NCI-H146 treated with DMSO at 0.1 percent for 48 hours (cell line): Measurements from ENCODE around the gene LDLRAD4.
"Not testable (repeated sequence)": the region's sequence is repeated elsewhere in the genome, so short reads cannot be mapped to it uniquely, and the experiment has no call there.

Experiments used
- DNase-seq: peaks from one replicate; lab custom pipeline; 2025; ENCODE audit not compliant: unreplicated experiment; lab: John Stamatoyannopoulos, UW

LDLRAD4 gene

GRCh38 chr18:13245481-13246000, 27.0 kb downstream of the LDLRAD4 start:
- DNase-seq = no peak

- no peak for DNase-seq
Measured at GRCh38 chr18:13246121-13246520, 27.6 kb downstream of the LDLRAD4 start.

GRCh38 chr18:13246591-13246990, 28.0 kb downstream of the LDLRAD4 start:
- no peak for DNase-seq

DNA sequence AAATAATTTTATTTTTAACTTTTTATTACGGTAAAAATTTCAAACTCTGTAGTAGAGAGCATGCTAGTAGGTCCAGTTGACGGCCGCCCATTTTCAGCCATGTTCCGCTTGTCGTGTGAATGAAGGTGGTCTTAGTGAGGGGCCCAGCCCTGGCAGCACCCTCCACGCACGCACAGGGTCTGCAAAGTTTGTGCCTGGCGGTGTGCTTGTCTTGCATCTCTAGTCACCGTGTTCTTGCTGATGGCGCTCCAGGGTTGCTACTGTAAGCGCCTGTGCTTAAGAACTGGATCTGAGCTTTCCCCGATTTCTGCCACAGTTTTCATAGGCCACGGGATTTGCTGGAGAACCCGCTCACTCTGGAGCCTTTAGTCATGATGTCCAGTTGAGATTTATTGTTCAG, 28.9 kb downstream of the LDLRAD4 start:
- no peak for DNase-seq

DNA sequence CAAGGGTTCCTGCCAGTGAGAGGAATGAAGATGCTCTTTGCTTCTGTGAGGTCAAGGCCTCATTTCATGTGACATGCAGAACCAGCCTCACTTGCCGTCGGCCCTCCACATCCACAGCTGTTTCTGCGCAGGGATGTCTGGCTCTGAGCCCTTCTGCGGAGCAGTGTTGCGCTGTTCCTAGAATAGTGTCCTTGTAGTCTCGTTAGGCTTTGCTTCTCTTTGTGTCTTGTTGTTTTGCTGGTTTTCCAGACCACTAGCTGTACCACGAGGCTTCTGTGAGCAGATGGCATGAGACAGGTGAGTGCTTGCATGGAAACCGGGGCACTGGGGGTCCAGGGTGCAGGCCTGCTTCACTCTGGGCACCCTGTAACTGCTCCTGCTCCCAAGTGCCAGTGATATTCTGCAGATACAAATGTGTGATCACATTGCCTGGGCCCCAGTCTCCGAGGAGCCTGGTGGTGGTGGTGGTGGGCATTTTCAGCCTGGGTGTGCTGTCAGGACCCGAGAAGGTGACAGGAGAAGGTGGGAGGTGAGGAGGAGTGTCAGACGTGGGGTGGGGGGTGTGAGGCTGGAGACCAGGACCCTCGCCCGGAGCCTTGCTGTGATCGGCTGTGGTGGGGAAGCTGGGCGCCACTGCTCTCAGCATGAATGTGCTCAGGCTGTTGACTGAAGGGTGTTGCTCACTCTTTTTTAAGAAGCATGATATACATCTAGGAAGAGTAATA, 34.3 kb downstream of the LDLRAD4 start:
- DNase-seq = no peak

- DNase-seq = no peak
Measured at GRCh38 chr18:13253786-13254688, 35.5 kb downstream of the LDLRAD4 start.

- no peak for DNase-seq
Measured at GRCh38 chr18:13254971-13255927, 36.7 kb downstream of the LDLRAD4 start.

- no peak for DNase-seq
Measured at GRCh38 chr18:13256444-13257305, 38.1 kb downstream of the LDLRAD4 start.

- no peak for DNase-seq
Measured at GRCh38 chr18:13257361-13257980, 38.9 kb downstream of the LDLRAD4 start.

GRCh38 chr18:13258921-13259320, 40.4 kb downstream of the LDLRAD4 start:
- DNase-seq = no peak

- no peak for DNase-seq
Measured at GRCh38 chr18:13259701-13260100, 41.1 kb downstream of the LDLRAD4 start.

- no peak for DNase-seq
Measured at GRCh38 chr18:13260197-13260934, 41.8 kb downstream of the LDLRAD4 start.

- DNase-seq = no peak
Measured at GRCh38 chr18:13260935-13261640, 42.5 kb downstream of the LDLRAD4 start.

GRCh38 chr18:13261661-13262357, 43.2 kb downstream of the LDLRAD4 start:
- DNase-seq = no peak

- not testable (repeated sequence) for DNase-seq
Measured at GRCh38 chr18:13262358-13262680, 43.8 kb downstream of the LDLRAD4 start.

DNA sequence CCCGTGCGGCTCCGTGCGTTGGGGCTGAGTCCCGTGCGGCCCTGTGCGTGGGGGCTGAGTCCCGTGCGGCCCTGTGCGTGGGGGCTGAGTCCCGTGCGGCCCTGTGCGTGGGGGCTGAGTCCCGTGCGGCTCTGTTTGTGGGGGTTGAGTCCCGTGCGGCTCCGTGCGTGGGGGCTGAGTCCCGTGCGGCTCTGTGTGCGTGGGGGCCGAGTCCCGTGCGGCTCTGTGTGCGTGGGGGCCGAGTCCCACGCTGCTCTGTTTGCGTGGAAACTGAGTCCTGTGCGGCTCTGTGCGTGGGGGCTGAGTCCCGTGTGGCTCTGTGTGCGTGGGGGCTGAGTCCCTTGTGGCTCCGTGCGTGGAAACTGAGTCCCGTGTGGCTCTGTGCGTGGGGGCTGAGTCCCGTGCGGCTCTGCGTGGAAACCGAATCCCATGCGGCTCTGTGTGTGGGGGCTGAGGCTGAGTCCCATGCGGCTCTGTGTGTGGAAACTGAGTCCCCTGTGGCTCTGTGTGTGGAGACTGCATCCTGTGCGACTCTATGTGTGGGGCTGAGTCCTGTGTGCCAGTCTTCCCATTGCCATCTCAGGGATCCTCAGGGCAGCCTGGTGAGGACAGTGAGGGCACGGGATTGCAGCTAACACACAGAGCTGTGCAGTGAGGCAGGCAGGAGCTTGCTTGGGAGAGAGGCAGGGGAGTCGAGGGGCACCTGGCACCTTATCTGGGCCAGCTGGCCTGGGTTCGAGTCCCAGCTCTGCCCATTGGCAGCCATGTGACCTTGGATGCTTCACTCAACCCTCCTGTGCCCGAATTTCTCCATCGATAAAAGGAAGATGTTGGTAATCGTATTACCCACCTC, 44.5 kb downstream of the LDLRAD4 start:
- no peak for DNase-seq
